ENCODE results near the gene SPTBN5.

SPTBN5 gene

DNA sequence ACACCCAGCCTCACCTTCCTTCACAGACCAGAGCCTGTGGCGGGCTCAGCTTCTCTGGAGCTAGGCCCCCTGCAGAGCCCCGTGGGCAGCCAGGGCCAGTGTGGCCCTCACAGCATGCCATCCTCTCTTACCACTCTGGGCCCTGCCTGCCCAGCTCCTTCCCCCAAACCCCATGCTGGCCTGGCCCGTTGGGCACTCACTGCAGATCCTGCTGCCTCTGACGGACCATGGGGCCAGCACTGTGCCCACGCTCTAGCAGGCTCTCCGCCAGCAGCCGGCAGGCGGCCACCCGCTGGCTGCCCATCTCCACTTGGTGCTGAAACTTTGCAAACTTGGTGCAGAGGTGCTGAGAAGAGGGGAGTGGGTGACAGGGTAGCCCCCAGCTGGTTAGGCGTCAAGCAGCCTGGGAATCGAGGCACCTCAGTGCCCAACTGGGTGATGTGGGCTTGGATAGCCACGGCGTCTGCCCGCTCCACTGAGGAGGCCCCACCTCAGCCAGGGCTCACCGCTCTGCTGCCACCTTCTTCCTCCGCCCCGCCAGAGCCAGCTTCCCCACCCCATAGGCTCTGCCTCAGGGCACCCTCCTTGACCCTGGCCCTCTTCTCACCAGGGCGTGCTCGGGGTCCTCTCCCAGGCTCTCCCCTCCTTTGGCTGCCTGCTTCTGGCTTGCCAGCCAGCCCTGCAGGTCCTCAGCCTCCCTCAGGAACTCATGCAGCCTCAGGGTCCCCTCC is 22.5 kb downstream of the SPTBN5 start:
- TF ChIP-seq, protein P1, sequence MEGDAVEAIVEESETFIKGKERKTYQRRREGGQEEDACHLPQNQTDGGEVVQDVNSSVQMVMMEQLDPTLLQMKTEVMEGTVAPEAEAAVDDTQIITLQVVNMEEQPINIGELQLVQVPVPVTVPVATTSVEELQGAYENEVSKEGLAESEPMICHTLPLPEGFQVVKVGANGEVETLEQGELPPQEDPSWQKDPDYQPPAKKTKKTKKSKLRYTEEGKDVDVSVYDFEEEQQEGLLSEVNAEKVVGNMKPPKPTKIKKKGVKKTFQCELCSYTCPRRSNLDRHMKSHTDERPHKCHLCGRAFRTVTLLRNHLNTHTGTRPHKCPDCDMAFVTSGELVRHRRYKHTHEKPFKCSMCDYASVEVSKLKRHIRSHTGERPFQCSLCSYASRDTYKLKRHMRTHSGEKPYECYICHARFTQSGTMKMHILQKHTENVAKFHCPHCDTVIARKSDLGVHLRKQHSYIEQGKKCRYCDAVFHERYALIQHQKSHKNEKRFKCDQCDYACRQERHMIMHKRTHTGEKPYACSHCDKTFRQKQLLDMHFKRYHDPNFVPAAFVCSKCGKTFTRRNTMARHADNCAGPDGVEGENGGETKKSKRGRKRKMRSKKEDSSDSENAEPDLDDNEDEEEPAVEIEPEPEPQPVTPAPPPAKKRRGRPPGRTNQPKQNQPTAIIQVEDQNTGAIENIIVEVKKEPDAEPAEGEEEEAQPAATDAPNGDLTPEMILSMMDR (IDR thresholded peaks at IDR 0.05): no peak
- no peak for TF ChIP-seq ZFX (IDR thresholded peaks at IDR 0.05; ENCODE audit: borderline replicate concordance)
- no peak overlapping the region for H3K27ac ChIP-seq

GRCh38 chr15:41870689-41871081 is 23.2 kb downstream of the SPTBN5 start:
- no peak overlapping the region for H3K27ac ChIP-seq
- TF ChIP-seq, protein P1 (IDR thresholded peaks at IDR 0.05): no peak
- TF ChIP-seq ZFX (IDR thresholded peaks at IDR 0.05; ENCODE audit: borderline replicate concordance): no peak

DNA sequence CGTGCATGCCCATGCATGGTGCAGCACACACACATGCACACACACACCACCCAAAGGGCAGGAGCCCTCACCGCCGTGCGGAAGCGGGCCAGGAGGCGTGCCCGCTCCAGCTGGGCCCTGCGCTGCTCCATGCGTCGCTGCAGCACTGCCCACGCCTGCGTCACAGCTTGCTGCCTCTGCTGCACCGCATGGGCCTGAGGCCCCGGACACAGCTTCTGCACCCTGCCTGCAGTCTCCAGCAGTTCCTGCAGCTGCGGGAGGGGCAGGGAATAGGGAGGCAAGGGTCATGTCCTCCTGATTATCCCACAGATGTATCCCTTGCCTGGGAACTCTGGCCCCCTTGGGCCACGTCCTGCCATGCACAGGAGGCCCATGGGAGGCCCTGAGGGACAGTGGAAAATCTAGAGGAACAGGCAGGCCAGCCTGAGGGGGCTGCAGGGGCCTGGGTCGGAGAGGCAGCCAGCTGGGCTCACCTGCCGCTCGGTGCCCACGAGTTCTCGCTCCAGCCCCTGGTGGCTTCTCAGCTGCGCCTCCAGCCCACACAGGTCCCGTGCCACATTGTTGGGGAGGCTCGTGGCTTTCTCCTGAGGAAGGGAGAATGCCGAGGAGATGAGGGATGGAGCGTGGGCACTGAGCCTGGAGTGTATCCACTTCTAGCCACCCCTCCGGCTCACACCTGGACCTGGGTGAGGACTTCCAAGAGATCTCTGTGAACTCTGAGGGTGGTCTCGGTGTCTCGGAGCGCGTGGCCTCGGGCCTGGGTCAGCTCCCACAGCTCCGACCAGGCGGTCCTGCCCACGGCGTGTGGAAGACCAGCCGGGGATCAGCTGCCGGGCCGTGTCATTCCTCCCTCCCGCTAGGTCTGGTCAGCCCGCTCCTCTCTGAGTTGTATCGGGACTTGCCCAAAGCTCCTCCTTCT is 23.8 kb downstream of the SPTBN5 start:
- TF ChIP-seq, protein P1 (IDR thresholded peaks at IDR 0.05): no peak
- TF ChIP-seq ZFX (IDR thresholded peaks at IDR 0.05; ENCODE audit: borderline replicate concordance): no peak
- H3K27ac ChIP-seq: no peak overlapping the region

- H3K27ac ChIP-seq: no peak overlapping the region
- TF ChIP-seq ZFX (IDR thresholded peaks at IDR 0.05; ENCODE audit: borderline replicate concordance): no peak
- TF ChIP-seq, protein P1 (IDR thresholded peaks at IDR 0.05): no peak
Observed at GRCh38 chr15:41868321-41868720, 25.5 kb downstream of the SPTBN5 start.

DNA sequence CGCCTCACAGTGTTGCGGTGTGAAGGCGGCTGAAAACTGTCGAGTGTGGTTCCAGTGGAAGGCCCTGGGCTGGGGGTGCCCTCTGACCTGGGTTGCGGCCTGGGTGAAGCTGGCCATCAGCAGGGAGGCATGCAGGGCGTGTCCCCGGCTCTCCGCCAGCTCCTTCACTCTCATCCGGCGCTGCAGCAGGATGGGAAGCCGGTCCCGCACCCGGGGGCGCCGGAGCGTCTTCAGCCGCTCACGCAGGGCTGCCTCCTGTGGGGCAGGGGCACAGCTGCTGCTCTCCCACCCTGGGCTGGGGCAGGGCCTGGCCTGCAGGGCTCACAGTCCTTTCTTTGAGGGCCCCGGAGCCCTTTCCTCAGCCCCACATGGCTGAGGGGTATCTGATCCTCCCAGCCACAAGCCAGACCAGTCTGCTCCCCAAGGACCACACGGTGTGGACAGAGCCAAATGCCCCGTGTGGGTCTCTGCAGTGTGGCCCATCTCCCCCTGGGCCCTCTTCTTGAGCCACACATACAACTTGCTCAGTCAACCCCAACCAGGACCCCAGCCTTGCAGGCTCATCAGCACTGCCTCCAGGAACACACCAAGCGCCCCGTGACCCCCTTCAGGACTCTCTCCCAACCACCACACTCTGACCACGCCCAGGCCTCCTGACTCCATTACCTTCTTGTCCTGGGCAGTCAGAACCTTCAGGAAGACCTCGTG is 26.8 kb downstream of the SPTBN5 start:
- no peak for TF ChIP-seq ZFX (IDR thresholded peaks at IDR 0.05; ENCODE audit: borderline replicate concordance)
- TF ChIP-seq, protein P1 (IDR thresholded peaks at IDR 0.05): no peak
- no peak overlapping the region for H3K27ac ChIP-seq

DNA sequence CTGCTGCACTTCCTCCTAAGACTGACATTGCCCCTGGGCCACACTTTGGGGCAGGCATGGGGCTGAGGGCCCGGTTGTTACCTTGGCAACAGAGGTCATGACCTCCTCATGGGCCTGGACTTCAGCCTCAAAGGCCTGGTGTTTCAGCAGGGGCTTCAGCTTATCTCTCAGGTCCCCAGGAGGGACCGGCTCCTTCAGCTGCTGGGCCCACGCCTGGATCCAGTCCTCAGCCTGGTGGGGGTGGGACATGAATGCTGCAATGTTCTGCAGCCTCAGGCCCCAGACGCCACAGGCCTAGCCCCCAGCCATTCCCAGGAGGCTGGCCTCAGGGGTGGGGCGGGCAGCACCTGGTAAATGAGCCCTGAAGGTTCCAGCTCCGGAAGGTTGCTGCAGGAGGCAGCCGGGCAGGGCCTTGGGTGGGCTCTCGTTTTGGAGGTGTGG is 27.6 kb downstream of the SPTBN5 start:
- no peak overlapping the region for H3K27ac ChIP-seq
- TF ChIP-seq, protein P1 (IDR thresholded peaks at IDR 0.05): no peak
- TF ChIP-seq ZFX (IDR thresholded peaks at IDR 0.05; ENCODE audit: borderline replicate concordance): no peak
